SK-N-MC (cell line): Measurements from ENCODE around the gene AIMP1.

Source experiments
- DNase-seq: peaks from one replicate; pipeline ENCODE4 v3.0.0-alpha.2; 2011; ENCODE audit warnings: low read depth, low spot score
- H3K27ac ChIP-seq: fragments of 200-600 bp; sonication (generic); 2 replicates; pipeline ENCODE4 v1.5.1; 2016; ENCODE audit warnings: mixed run types
- H3K36me3 ChIP-seq: fragments of 200-600 bp; sonication (generic); 2 replicates; pipeline ENCODE4 v1.6.1; 2017; ENCODE audit warnings: antibody characterized with exemption, low read length, mixed read lengths; ENCODE audit not compliant: insufficient read depth
- H3K4me3 ChIP-seq: fragments of 200-600 bp; sonication (generic); 2 replicates; pipeline ENCODE4 v1.5.1; 2016
- H3K9ac ChIP-seq: fragments of 200-600 bp; sonication (generic); 2 replicates; pipeline ENCODE4 v1.8.0; 2017; ENCODE audit warnings: mixed run types, mixed read lengths; ENCODE audit not compliant: insufficient read length
- H3K9me3 ChIP-seq: fragments of 200-600 bp; sonication (generic); 2 replicates; pipeline ENCODE4 v1.6.1; 2017; ENCODE audit warnings: low read depth, mild to moderate bottlenecking, antibody characterized with exemption, low read length, moderate library complexity, mixed read lengths
- EZH2 ChIP-seq: fragments of 200-600 bp; sonication (generic); IDR thresholded peaks from one replicate; pipeline ENCODE4 v1.6.1; 2017; ENCODE audit warnings: antibody characterized with exemption
- FOXP2 ChIP-seq: optimal IDR thresholded peaks from 2 replicates; pipeline ENCODE3; 2011; ENCODE audit warnings: mild to moderate bottlenecking, moderate library complexity; ENCODE audit not compliant: insufficient read depth; ENCODE audit errors: extremely low read length, control extremely low read depth
- POLR2AphosphoS5 ChIP-seq: IDR thresholded peaks from 2 replicates; pipeline ENCODE4 v1.6.1; 2012; ENCODE audit warnings: mild to moderate bottlenecking, low read depth, low read length, borderline replicate concordance

Gene AIMP1

DNA sequence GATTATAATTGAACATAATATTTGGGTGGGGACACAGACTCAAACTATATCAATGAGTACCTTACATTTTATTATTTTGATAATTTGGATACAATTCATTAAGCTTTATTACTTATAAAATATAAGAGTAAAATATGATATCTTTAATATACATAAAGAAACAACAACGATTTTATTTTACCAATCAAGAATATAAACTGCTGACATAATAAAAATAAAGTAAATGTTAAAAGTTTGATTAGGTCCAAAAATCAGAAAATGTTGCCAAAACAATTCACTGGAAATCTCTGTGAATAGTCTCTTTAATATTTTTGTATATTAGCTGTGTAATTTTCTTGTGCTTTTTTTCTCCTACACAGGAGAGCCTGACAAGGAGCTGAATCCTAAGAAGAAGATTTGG is 30.8 kb downstream of the AIMP1 start:
- Histone ChIP-seq H3K9me3 (no peaks in the 10 kb centered on the region), H3K27ac (no peak overlapping the region), H3K4me3 (no peak overlapping the region), H3K36me3 (peaks cover 64% of the 10 kb centered on the region), H3K9ac (no peak overlapping the region)
- no peak for TF ChIP-seq EZH2
- DNase-seq = no peak

- DNase-seq = no peak
- Histone ChIP-seq H3K9ac (no peak overlapping the region), H3K4me3 (no peak overlapping the region), H3K27ac (no peak overlapping the region), H3K36me3 (peaks cover 33% of the 10 kb centered on the region), H3K9me3 (no peaks in the 10 kb centered on the region)
- TF ChIP-seq FOXP2 = no peak
- TF ChIP-seq EZH2 = no peak
- no peak for TF ChIP-seq POLR2AphosphoS5
Measured at GRCh38 chr4:106351016-106351415, 34.7 kb downstream of the AIMP1 start.

- Histone ChIP-seq H3K9ac (no peak overlapping the region), H3K27ac (no peak overlapping the region), H3K36me3 (peaks cover 13% of the 10 kb centered on the region), H3K9me3 (peaks cover 5% of the 10 kb centered on the region; the same call in 1 of the 2 replicates), H3K4me3 (no peak overlapping the region)
- DNase-seq = no peak
- TF ChIP-seq EZH2 (no peak), POLR2AphosphoS5 (no peak)
Measured at GRCh38 chr4:106353786-106354185, 37.4 kb downstream of the AIMP1 start.

DNA sequence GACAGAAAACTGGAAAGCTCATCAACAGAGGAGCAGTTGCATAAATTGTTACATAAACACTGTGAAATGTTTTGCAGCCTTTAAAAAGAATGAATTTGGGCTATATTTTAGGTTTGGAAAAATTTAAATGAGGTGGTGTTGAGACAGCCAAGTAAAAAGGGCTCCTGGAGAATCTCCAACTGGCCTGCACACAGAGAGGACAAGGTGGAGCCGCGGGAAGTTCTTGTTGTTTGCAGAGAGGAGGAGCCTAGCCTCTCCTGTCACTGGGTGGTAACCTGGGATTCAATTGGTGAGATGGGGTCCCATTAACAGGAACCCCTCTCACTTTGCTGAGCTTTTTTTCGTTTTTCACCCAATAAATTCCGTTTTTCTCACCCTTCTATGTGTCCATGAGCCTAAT is 38.8 kb downstream of the AIMP1 start:
- H3K4me3 ChIP-seq = no peak overlapping the region
- no peak for DNase-seq
- no peak for TF ChIP-seq FOXP2
- TF ChIP-seq EZH2 = no peak
- no peak for TF ChIP-seq POLR2AphosphoS5
- no peak overlapping the region for H3K9ac ChIP-seq
- 0 out of 2 replicates have a peak, but pooled peaks cover 6% of the 10 kb centered on the region for H3K36me3 ChIP-seq
- H3K27ac ChIP-seq = no peak overlapping the region
- H3K9me3 ChIP-seq = peaks cover 5% of the 10 kb centered on the region; the same call in 1 of the 2 replicates

DNA sequence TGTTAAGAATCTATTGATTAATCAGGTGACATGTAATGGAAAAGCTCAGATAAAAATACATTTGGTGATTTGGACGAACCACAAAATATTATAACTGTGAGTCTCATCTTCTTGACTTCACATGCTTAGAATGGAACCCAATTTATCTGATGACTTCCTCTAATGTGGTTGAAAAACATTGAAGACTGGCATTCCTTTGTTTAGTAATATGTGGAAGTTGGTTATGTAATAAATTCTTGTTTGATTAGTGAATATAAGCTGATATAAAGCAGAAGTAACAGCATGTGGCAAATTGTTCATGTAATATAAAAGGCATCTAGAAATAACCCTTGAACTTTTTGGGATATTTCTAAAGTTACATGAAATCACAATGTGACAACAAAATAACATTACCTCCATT is 42.5 kb downstream of the AIMP1 start:
- DNase-seq = no peak
- TF ChIP-seq FOXP2 (no peak), EZH2 (no peak)
- H3K27ac ChIP-seq = no peak overlapping the region
- no peak overlapping the region for H3K4me3 ChIP-seq
- no peak overlapping the region for H3K9ac ChIP-seq
- H3K9me3 ChIP-seq = peaks cover 5% of the 10 kb centered on the region; the same call in 1 of the 2 replicates
- no peaks in the 10 kb centered on the region for H3K36me3 ChIP-seq

- no peak overlapping the region for H3K9ac ChIP-seq
- no peak for TF ChIP-seq POLR2AphosphoS5
- no peak for TF ChIP-seq EZH2
- H3K36me3 ChIP-seq = no peaks in the 10 kb centered on the region
- H3K27ac ChIP-seq = no peak overlapping the region
- no peak for DNase-seq
- no peak overlapping the region for H3K4me3 ChIP-seq
- peaks cover 5% of the 10 kb centered on the region; the same call in 1 of the 2 replicates for H3K9me3 ChIP-seq
Measured at GRCh38 chr4:106362086-106362825, 45.9 kb downstream of the AIMP1 start.

- Histone ChIP-seq H3K4me3 (no peak overlapping the region), H3K27ac (no peak overlapping the region), H3K36me3 (no peaks in the 10 kb centered on the region), H3K9ac (no peak overlapping the region), H3K9me3 (no peaks in the 10 kb centered on the region)
- TF ChIP-seq POLR2AphosphoS5 (no peak), EZH2 (no peak), FOXP2 (no peak)
- DNase-seq = no peak
Measured at GRCh38 chr4:106364282-106364681, 47.9 kb downstream of the AIMP1 start.

- no peak for DNase-seq
- H3K9ac ChIP-seq = no peak overlapping the region
- TF ChIP-seq POLR2AphosphoS5 (no peak), FOXP2 (no peak), EZH2 (no peak)
- no peak overlapping the region for H3K4me3 ChIP-seq
- H3K36me3 ChIP-seq = no peaks in the 10 kb centered on the region
- H3K27ac ChIP-seq = no peak overlapping the region
- no peaks in the 10 kb centered on the region for H3K9me3 ChIP-seq
Measured at GRCh38 chr4:106365613-106366012, 49.3 kb downstream of the AIMP1 start.

- TF ChIP-seq FOXP2 (no peak), POLR2AphosphoS5 (no peak), EZH2 (no peak)
- Histone ChIP-seq H3K4me3 (no peak overlapping the region), H3K27ac (no peak overlapping the region), H3K9ac (no peak overlapping the region), H3K36me3 (no peaks in the 10 kb centered on the region), H3K9me3 (no peaks in the 10 kb centered on the region)
- no peak for DNase-seq
Measured at GRCh38 chr4:106366026-106366425, 49.7 kb downstream of the AIMP1 start.

DNA sequence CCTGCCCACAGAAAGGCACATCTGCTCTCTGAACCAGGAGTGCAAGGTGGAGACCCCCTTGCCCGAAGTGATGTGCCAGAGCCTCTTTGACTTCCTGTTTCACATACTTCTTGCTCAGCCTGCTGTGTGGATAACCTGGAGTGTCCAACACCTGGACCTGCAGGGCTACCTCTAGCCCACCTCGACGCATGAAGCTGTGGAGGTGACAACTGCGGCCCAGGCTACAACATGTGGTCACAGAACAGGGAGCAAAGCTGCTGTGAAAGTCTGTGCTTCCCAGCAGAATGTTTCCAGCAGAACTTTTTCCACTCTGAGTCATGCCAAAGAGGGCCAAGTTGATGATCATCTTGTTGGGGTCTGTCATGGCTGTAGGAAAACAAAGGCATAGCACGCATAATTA is 50.7 kb downstream of the AIMP1 start:
- no peak for TF ChIP-seq FOXP2
- TF ChIP-seq POLR2AphosphoS5 = no peak
- TF ChIP-seq EZH2 = no peak
- Histone ChIP-seq H3K4me3 (no peak overlapping the region), H3K9ac (no peak overlapping the region), H3K36me3 (no peaks in the 10 kb centered on the region), H3K27ac (no peak overlapping the region), H3K9me3 (no peaks in the 10 kb centered on the region)
- no peak for DNase-seq
